Measurements from ENCODE around the gene ABCC9. TPM values are rescaled to one million over a fixed set of nuclear protein-coding genes. Genes with fewer than 3 reads are reported as not detected.

The ABCC9 gene
- total RNA-seq, 2 donors from 2014 or later: 25.0 to 52.8 TPM

- Histone ChIP-seq H3K36me3 (no peaks in the 10 kb centered on the region), H3K9me3 (no peaks in the 10 kb centered on the region), H3K27ac (no peak overlapping the region), H3K4me3 (no peak overlapping the region), H3K27me3 (no peaks in the 10 kb centered on the region), H3K4me1 (no peaks in the 10 kb centered on the region)
- no peak for DNase-seq (ENCODE audit: low spot score)
- TF ChIP-seq CTCF (IDR thresholded peaks at IDR 0.05): no peak
Measured at GRCh38 chr12:21984375-21984774, 43.1 kb upstream of the ABCC9 start.

GRCh38 chr12:21983095-21983494, 41.9 kb upstream of the ABCC9 start:
- TF ChIP-seq CTCF (IDR thresholded peaks at IDR 0.05): no peak
- H3K27ac ChIP-seq: no peak overlapping the region
- no peaks in the 10 kb centered on the region for H3K4me1 ChIP-seq
- no peaks in the 10 kb centered on the region for H3K36me3 ChIP-seq
- no peaks in the 10 kb centered on the region for H3K9me3 ChIP-seq
- no peaks in the 10 kb centered on the region for H3K27me3 ChIP-seq
- DNase-seq (ENCODE audit: low spot score): no peak
- H3K4me3 ChIP-seq: no peak overlapping the region

- no peak for DNase-seq (ENCODE audit: low spot score)
- Histone ChIP-seq H3K36me3 (no peaks in the 10 kb centered on the region), H3K27me3 (no peaks in the 10 kb centered on the region), H3K4me1 (no peaks in the 10 kb centered on the region), H3K4me3 (no peak overlapping the region), H3K27ac (no peak overlapping the region), H3K9me3 (no peaks in the 10 kb centered on the region)
- TF ChIP-seq CTCF (IDR thresholded peaks at IDR 0.05): no peak
Measured at GRCh38 chr12:21980544-21980943, 39.3 kb upstream of the ABCC9 start.

- TF ChIP-seq CTCF (IDR thresholded peaks at IDR 0.05): no peak
- no peak for DNase-seq (ENCODE audit: low spot score)
- Histone ChIP-seq H3K27ac (no peak overlapping the region), H3K4me3 (no peak overlapping the region), H3K4me1 (no peaks in the 10 kb centered on the region), H3K27me3 (no peaks in the 10 kb centered on the region), H3K36me3 (no peaks in the 10 kb centered on the region), H3K9me3 (no peaks in the 10 kb centered on the region)
Measured at GRCh38 chr12:21975293-21975692, 34.1 kb upstream of the ABCC9 start.

GRCh38 chr12:21973221-21973620, 32.0 kb upstream of the ABCC9 start:
- DNase-seq (ENCODE audit: low spot score): no peak
- no peak for TF ChIP-seq CTCF (IDR thresholded peaks at IDR 0.05)
- no peak overlapping the region for H3K4me3 ChIP-seq
- no peaks in the 10 kb centered on the region for H3K4me1 ChIP-seq
- no peaks in the 10 kb centered on the region for H3K36me3 ChIP-seq
- H3K9me3 ChIP-seq: no peaks in the 10 kb centered on the region
- H3K27me3 ChIP-seq: no peaks in the 10 kb centered on the region
- H3K27ac ChIP-seq: no peak overlapping the region

- no peaks in the 10 kb centered on the region for H3K4me1 ChIP-seq
- no peak overlapping the region for H3K4me3 ChIP-seq
- no peak overlapping the region for H3K27ac ChIP-seq
- H3K27me3 ChIP-seq: no peaks in the 10 kb centered on the region
- DNase-seq (ENCODE audit: low spot score): no peak
- no peaks in the 10 kb centered on the region for H3K9me3 ChIP-seq
- no peak for TF ChIP-seq CTCF (IDR thresholded peaks at IDR 0.05)
- no peaks in the 10 kb centered on the region for H3K36me3 ChIP-seq
Measured at GRCh38 chr12:21972055-21972454, 30.8 kb upstream of the ABCC9 start.
